ENCODE data around the gene ALK. TPM values are rescaled to one million over a fixed set of nuclear protein-coding genes. Genes with fewer than 3 reads are reported as not detected.

The ALK gene
- total and polyA plus RNA-seq, 2 experiments from 2014 or later = 0.35 TPM; not detected in 1

DNA sequence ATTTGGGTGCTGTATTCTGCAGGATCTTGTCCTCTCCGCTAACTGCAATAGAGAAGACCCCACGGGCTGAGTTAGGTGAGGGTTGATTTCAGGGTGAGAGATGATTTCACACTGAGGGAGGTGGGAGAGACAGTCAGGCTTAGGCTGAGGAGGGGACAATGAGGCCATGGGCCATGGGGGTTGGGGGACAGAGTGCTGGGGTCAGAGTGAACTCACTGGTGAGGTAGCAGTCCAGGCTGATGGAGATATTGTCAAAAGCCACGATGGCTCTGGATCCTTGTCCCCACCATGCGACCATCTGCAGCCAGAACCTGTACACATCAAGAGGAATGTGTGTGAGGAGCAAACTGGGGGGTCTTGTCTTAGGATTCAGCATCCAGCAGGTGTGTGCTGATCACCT lies 646.2 kb downstream of the ALK start:
- Histone ChIP-seq H2AFZ (no peak overlapping the region), H3F3A (replicated peaks; ENCODE audit: low read depth) (no peaks in the 10 kb centered on the region), H3K4me2 (no peak overlapping the region), H3K79me2 (replicated peaks; ENCODE audit: insufficient read depth) (no peaks in the 10 kb centered on the region), H3K36me3 (ENCODE audit: insufficient read depth) (no peaks in the 10 kb centered on the region), H3K4me3 (no peak overlapping the region), H3K9me2 (ENCODE audit: insufficient read depth) (peaks cover 3% of the 10 kb centered on the region; the same call in 1 of the 2 replicates), H3K4me1 (ENCODE audit: insufficient read depth) (no peaks in the 10 kb centered on the region), H4K20me1 (replicated peaks; ENCODE audit: insufficient read depth) (no peaks in the 10 kb centered on the region), H3K27ac (ENCODE audit: low read depth) (no peak overlapping the region), H3K27me3 (ENCODE audit: insufficient read depth) (no peaks in the 10 kb centered on the region)
- H3K36me3 Mint-ChIP-seq (ENCODE audit: low read depth) = no peaks in the 10 kb centered on the region
- H3K27me3 Mint-ChIP-seq (ENCODE audit: insufficient read depth, low read depth, poor library complexity) = peaks cover 3% of the 10 kb centered on the region
- peaks cover 2% of the 10 kb centered on the region; the same call in 1 of the 3 replicates for H3K9me3 Mint-ChIP-seq
- TF ChIP-seq JUNB (IDR thresholded peaks at IDR 0.05; ENCODE audit: unreplicated experiment) = no peak
- no peak for TF ChIP-seq ZNF331 (CRISPR knock-in tag; IDR thresholded peaks at IDR 0.05; ENCODE audit: low read depth)
- no peak for TF ChIP-seq ZNF462 (CRISPR knock-in tag; IDR thresholded peaks at IDR 0.05)
- no peak for TF ChIP-seq CREB1 (CRISPR knock-in tag; IDR thresholded peaks at IDR 0.05; ENCODE audit: low read depth)
- no peak for TF ChIP-seq NANOG (IDR thresholded peaks at IDR 0.05; ENCODE audit: borderline replicate concordance)
- TF ChIP-seq ZNF114 (CRISPR knock-in tag; IDR thresholded peaks at IDR 0.05) = no peak
- no peak for TF ChIP-seq CTCF (conservative IDR thresholded peaks at IDR 0.05; ENCODE audit: low read depth in 2 of 2)
- TF ChIP-seq EZH2phosphoT487 (IDR thresholded peaks at IDR 0.05; ENCODE audit: unreplicated experiment) = no peak
- TF ChIP-seq, protein P1, sequence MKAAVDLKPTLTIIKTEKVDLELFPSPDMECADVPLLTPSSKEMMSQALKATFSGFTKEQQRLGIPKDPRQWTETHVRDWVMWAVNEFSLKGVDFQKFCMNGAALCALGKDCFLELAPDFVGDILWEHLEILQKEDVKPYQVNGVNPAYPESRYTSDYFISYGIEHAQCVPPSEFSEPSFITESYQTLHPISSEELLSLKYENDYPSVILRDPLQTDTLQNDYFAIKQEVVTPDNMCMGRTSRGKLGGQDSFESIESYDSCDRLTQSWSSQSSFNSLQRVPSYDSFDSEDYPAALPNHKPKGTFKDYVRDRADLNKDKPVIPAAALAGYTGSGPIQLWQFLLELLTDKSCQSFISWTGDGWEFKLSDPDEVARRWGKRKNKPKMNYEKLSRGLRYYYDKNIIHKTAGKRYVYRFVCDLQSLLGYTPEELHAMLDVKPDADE (IDR thresholded peaks at IDR 0.05) = no peak
- no peak for TF ChIP-seq EZH2 (IDR thresholded peaks at IDR 0.05; ENCODE audit: low read depth, unreplicated experiment)
- no peak for TF ChIP-seq STAT1 (IDR thresholded peaks at IDR 0.05; ENCODE audit: unreplicated experiment)
- TF ChIP-seq POLR2AphosphoS5 (IDR thresholded peaks at IDR 0.05; ENCODE audit: low read depth) = no peak
- no peak for TF ChIP-seq REST (IDR thresholded peaks at IDR 0.05; ENCODE audit: unreplicated experiment)
- DNase-seq (ENCODE audit: low spot score) = no peak
- no peak overlapping the region for H3K27ac Mint-ChIP-seq
- no peak for ATAC-seq
- peaks cover 16% of the 10 kb centered on the region for H3K4me1 Mint-ChIP-seq
- H3K4me3 Mint-ChIP-seq = no peak overlapping the region
